NCI-H128 (cell line): ENCODE data around the gene CFAP68.
"Not testable (repeated sequence)": the region's sequence is repeated elsewhere in the genome, so short reads cannot be mapped to it uniquely, and the experiment has no call there.

ENCODE experiments used
- DNase-seq: peaks from one replicate; lab custom pipeline; 2025; ENCODE audit not compliant: unreplicated experiment; lab: John Stamatoyannopoulos, UW

The CFAP68 gene

GRCh38 chr11:111870522-111870885 lies 8.8 kb upstream of the CFAP68 start:
- no peak for DNase-seq

DNA sequence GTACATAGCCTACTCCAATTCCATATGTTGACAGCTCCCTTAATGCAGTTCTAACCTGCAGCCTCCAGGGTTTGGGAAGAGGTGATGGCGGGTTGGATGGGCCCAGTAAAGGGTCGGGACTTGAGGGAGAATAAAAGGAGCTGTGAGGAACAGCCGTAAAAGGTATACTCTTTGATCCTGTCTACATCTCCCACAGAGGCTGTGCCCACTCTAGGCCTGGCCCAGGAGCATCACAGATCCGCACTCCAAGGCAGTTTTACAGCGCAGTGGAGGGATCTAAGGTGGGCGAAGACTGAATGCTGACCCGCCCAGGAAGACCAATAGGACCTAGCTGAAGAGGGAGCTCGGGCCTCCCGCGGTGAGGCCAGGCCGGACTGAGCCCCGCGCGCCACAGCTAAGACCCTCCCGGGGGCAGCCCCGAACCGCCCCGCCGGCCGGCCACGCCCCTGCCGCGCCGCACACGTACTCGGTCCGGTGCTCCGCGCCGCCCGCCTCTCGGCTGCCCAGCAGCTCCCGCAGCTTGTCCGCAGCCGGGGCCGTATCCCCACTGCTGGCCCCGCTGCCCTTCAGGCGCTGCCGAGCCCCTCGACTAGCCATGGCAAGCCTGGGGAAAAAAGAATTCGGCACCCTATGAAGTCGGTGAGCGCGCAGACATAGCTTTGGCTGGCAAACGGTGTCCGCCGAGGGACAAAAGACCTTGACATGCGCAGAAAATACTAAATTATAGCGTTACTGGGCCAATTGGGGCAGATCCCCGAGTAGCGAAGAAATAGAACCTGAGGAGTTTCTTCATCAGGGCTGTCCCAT lies 8.3 kb upstream of the CFAP68 start, which contains the start of gene ALG9:
ALG9 (minus strand) TSS at position 696 of the 807 bp plus-strand sequence; CDS start at position 597, 99 bp downstream.
- DNase-seq = peak; percentile 33

GRCh38 chr11:111871693-111872161 lies 7.6 kb upstream of the CFAP68 start:
- DNase-seq = no peak

DNA sequence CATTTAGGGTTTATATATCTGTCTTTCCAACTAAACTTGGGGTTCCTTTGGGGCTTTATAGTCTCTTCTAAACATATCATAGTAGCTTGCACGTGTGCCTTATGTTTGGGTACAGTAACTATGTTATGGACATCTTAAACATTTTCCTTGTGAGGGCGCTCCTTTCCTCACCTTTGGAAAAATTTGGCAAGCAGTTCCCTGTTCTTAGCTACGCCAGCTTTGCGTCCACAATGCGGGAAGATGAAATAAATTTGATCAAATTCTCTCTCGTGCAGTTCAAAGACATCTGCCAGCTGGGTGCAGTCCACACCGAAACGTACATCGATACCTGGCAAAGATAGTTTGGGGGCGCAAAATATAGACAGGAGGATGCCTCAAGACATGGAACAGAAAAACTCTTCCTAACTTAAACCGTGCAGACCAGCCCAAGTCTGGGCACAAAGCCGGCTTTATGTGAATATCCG lies 924 bp upstream of the CFAP68 start:
- DNase-seq = peak; percentile 31

- DNase-seq = no peak
These were observed 258 bp downstream of the CFAP68 start for GRCh38 chr11:111879637-111879960.

DNA sequence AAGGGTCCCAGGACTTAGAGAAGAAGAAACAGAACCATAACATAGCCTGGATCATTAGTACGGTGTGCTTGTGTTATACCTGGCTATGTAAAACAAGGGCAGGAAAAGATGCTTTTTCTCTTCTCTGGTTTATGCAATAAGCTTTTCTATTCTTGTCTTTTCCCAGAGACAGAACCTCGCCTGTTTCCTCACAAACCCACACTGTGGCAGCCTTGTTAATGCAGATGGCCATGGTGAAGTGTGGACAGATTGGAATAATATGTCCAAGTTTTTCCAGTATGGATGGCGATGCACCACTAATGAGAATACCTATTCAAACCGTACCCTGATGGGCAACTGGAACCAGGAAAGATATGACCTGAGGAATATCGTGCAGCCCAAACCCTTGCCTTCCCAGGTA lies 2.9 kb downstream of the CFAP68 start:
- no peak for DNase-seq

DNA sequence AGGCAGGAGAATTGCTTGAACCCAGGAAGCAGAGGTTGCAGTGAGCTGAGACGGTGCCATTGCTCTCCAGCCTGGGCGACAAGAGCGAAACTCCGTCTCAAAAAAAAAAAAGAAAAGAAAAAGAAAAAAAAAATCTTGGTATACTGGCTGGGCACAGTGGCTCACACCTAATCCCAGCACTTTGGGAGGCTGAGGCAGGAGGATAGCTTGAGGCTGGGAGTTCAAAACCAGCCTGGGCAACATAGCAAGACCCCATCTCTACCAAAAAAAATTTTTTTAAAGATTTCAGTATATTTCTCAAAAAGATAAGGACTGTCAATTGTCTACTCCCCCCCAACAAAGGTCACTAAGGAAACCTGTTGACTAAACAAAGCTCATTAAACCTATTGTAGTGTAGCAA lies 5.7 kb downstream of the CFAP68 start:
- not testable (repeated sequence) for DNase-seq

GRCh38 chr11:111886032-111886431 lies 6.7 kb downstream of the CFAP68 start:
- no peak for DNase-seq

DNA sequence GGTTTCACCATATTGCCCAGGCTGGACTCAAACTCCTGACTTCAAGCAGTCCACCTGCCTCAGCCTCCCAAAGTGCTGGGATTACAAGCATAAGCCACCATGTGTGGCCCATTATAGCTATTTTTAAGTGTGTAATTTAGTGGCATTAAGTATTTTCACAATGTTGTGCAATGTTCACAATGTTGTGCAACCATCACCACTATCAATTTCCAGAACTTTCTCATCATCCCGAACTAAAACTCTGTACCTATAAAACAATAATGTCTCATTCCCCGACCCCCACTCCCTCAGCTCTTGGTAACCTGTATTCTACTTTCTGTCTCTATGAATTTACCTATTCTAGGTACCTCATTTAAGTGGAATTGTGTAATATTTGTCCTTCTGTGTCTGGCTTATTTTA lies 7.5 kb downstream of the CFAP68 start:
- no peak for DNase-seq

DNA sequence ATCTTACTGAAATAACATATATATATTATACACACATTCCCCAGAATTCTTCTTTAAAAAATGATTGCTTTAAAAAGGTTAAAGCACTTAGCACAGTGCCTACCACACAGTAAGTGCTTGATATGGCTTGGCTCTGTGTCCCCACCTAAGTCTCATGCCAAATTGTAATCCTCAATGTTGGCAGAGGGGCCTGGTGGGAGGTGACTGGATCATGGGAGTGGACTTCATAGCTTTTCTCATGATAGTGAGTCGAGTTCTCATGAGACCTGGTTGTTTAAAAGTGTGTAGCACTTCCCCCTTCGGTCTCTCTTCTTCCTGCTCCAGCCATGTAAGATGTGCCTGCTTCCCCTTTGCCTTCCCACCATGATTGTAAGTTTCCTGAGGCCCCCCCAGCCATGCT lies 26.1 kb downstream of the CFAP68 start:
- no peak for DNase-seq

GRCh38 chr11:111906680-111907079 lies 27.3 kb downstream of the CFAP68 start:
- DNase-seq = no peak

DNA sequence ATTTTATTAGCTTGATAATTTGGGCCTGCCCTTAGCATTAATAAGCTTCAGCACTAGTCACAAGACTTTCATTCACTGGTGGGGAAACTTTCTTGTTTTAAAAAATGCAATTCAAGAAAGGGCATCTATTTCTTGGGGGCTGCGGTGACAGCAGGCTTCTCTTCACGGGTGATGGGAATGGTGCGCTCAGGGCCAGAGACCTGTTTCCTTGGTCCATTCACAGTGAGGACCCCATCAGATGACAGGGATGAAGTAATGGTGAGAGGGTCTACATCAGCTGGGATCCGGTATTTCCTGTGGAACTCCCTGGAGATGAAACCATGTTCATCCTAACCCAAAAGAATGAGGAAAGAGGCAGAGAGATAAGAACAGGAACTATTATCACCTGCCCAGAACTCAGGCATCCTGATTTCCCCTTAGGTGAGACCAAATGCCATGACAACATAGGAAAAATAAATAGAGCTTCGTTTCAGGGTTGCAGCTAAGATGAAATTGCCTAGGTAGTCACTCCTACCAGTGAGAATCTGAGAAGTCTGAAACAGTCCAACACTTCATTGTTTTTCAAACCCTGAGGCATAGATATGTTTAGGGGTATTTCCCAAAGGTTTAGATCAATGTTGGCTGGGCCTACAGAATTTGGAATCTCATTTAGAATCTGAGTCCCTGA lies 29.4 kb downstream of the CFAP68 start:
- no peak for DNase-seq

GRCh38 chr11:111909378-111909777 lies 30.0 kb downstream of the CFAP68 start:
- no peak for DNase-seq

DNA sequence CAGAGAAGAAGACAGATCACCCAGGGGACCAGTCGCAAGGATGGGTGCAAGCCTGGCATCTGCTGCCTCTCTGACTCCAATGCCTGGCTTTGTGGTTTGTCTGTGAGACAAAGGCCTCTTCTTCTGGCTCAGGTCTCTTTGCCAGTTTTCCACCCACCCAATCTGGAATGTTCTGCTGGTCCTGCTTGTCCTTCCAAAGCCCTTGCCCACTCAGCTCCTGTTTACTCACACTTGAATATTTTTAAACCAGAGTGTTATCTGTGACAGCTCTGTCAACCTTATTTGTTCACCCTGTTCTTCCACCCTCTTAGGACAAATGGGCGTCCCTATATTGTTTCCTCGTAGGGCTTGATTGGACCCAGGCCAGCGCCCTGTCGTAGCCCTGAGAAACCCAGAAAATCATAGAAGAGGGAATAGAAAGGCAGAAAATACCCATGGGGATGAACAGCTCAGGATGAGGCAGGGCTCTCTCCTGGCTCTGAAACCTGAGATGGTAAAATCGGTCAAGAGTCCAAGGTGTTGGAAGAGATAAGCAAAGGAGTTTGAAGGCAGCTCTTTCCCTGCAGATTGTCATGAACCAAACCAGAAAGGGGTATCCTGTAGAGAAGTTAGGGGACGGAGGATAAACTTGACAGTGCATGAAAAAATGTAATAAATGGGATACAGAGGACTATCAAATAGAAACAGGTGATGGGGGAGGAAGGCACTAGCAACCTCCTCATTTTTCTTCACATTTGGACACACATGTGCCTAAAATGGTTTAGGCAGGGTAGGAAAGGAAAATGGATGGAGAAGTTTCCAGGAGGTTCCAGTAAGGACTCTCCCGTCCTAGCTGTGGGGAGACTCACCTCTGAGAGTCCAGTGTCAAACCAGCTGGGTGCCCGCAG lies 31.6 kb downstream of the CFAP68 start:
- no peak for DNase-seq

GRCh38 chr11:111911563-111912401 lies 32.4 kb downstream of the CFAP68 start, which contains the start of gene CRYAB:
CRYAB (minus strand) TSS chr11:111911770; CDS start chr11:111911724, 46 bp downstream.
- no peak for DNase-seq

- no peak for DNase-seq
These were observed 33.2 kb downstream of the CFAP68 start, which contains the start of gene HSPB2 for GRCh38 chr11:111912535-111912934. HSPB2 (plus strand) TSS chr11:111912734; CDS start chr11:111912830, 96 bp downstream.

- no peak for DNase-seq
These were observed 33.9 kb downstream of the CFAP68 start for GRCh38 chr11:111913031-111913861.

DNA sequence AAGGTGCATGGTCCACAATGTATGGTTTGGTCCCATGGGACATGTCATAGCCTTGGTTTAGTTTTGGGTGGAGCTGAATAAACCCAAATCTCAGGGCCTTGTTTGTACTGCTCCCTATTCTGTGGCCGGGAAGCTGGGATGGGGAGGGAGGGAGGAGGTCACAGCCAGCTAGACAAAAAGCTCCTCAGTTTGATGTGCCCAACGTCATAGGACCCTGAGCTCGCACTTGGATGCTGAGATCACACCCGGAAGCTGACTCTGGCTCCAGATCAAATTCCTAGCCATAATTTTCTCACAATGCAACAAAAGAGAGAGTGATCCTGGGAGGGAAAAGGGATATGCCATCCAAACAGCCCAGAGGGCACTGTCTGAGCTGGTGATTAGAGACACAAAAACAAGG lies 34.7 kb downstream of the CFAP68 start:
- DNase-seq = no peak

DNA sequence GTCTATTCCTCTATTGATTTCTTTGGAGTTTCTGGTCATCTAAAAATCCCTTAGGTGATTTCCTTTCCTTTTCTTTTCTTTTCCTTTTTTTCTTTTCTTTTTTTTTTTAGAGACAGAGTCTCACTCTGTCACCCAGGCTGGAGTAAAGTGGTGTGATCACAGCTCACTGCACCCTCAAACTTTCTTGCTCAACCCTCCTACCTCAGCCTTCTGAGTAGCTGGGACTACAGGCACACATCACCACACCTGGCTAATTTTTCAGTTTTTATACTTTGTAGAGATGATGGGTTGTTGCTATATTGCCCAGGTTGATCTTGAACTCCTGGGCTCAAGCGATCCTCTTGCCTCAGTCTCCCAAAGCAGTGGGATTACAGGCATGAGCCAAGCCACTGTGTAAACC lies 37.4 kb downstream of the CFAP68 start:
- no peak for DNase-seq
